GM12874 (cell line): ENCODE data around the gene APLF.

ENCODE experiments used
- TF ChIP-seq, protein P1 (sequence below): IDR thresholded peaks from 2 replicates; pipeline ENCODE4 v1.5.1; 2011; ENCODE audit warnings: low read depth, mild to moderate bottlenecking, control low read depth, low read length, moderate library complexity; ENCODE audit not compliant: insufficient read depth

APLF gene

DNA sequence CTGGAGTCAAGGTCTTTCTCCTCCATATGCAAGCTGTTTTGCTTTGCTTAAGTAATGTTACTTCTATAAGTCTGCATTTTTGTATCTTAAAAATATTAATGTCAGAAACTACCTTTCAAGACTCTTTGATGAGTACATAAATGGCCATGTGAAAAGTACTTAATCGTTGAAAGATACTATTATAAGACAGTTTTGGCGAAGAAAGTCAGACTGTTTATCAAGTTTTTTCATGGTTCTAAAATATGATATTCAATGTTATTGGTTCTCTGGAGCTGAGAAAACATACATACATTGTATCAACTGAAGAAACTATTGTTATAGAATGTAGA lies 25.4 kb upstream of the APLF start:
- TF ChIP-seq, protein P1, sequence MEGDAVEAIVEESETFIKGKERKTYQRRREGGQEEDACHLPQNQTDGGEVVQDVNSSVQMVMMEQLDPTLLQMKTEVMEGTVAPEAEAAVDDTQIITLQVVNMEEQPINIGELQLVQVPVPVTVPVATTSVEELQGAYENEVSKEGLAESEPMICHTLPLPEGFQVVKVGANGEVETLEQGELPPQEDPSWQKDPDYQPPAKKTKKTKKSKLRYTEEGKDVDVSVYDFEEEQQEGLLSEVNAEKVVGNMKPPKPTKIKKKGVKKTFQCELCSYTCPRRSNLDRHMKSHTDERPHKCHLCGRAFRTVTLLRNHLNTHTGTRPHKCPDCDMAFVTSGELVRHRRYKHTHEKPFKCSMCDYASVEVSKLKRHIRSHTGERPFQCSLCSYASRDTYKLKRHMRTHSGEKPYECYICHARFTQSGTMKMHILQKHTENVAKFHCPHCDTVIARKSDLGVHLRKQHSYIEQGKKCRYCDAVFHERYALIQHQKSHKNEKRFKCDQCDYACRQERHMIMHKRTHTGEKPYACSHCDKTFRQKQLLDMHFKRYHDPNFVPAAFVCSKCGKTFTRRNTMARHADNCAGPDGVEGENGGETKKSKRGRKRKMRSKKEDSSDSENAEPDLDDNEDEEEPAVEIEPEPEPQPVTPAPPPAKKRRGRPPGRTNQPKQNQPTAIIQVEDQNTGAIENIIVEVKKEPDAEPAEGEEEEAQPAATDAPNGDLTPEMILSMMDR = no peak

DNA sequence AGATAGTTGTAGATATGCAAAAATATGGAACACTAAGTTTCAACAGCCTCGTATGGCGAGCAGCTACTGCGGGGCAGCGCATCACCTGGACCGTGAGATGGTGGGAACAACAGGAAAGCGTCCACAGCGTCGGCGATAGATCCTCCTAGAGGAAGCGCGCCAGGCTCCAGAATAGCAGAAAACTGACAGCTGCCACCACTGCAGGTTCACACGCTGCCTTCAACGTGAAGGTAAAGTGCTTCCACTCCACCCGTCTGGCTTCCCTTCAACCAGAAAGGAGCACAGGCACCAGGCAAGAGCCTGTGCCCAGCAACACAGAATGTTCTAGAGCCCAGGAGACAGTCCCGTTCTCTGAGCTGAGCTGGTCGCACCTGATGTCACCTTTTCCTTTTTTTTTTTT lies 20.3 kb upstream of the APLF start:
- TF ChIP-seq, protein P1 = no peak

DNA sequence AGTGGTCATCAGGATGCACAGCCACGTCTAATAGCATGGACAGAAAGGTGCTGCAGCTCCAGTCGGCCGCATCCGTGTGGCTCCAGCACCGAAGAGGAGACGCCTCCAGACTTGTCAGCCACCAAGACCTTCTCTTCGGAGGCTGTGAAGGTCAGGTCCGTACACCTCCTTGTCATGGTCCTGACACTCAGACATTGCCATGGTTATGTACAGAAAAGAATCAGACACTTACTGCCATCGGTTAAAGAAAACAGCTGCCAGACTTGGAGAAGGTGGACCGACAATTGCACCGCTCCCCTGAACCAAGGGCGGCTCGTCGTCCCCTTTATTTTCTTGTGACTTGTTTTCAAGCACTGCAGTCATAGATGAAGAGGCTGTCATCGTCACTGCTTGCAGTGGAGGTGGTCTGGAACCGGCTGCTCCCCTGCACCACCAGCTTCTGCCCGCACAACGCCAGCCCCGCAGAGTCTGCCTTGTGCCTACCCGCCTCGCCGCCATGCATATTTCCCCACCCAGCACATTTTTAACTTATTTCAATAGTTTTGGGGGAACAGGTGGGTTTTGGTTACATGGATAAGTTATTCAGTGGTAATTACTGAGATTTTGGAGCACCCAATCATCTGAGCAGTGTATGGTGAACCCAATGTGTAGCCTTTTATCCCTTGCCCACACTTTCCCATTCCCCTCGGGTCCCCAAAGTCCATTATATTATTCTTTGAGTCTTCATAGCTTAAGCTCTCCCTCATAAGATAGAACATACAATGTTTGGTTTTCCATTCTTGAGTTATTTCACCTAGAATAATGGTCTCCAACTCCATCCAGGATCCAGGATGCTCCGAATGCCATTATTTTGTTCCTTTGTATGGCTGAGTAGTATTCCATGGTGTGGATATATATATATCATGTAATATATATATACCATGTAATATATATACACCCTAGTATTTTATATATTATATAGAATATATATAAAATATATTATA lies 18.4 kb upstream of the APLF start:
- TF ChIP-seq, protein P1 = no peak

DNA sequence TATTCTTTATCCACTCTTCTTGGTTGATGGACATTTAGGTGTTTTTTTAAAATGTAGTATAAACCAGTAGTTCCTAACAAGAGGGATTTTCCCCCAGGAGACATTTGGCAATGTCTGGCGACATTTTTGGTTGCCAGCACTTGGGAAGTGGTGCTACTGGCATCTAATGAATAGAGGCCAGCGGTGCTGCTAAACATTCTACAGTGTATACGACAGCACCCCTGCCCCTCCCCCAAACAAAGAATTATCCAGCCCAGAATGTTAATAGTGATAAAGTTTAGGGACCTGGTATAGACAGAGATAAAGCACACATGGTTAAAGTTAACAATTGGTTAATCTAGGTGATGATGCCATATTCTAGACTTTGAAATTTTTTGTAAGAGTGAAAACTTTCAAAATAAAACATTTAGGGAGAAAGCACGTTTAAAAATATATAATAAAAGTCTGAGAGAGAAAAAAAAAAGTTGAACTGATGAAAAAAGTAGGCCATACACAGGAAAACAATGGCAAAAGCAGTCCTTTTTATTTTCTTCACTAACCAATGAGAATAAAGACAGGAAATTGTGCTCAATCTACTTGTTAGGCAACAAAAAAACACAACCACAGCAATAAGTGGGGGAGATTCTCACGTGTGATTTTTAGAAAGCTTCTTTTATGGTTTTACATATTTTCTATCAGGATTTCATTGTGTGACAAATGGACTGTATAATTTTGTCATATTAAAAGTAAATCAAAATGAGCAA lies 15.1 kb upstream of the APLF start:
- TF ChIP-seq, protein P1 = no peak

DNA sequence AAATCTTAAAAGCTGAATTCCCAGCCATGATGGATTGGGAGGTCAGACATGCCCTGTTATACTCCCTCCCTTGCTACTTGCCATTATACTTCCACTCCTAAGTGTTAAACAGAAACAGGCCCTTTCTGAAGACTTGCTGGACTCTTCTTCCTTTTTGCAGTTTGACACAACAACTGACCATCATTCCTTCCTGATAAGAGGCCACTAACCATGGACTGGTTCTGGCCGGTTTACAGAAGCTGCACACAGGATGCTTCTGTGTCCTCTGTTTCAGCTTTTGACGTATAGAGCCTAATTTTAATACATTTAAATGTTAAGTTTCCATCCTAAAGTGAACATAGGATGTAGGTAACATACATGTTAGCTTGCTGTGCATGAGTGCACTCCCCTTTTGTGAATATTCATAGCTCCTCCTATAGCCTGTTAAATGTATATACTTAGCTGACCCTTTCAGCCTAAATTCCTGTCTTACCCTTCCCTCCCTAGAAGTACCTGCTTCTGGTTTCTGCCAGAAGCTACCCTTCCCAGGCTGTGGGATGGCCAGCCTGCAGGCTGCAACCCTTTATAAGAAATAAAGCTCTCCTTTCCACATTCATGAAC lies 13.5 kb upstream of the APLF start:
- TF ChIP-seq, protein P1 = no peak

DNA sequence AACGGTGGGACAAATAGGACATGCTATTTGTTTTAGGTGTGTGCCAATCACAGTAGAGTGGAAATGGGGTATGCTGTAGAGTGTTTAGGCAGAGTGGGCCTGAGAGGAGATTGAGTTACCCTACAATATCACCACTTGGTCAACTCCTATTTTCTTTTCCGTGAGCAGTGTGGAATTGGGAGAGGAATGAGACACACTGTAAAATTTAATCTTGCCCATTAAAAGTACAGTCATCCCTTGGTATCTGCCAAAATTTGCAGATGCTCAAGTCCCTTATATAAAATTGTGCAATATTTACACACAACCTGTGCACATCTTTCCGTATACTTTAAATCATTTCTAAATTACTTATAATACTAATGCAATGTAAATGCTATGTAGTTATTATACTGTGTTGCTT lies 12.7 kb upstream of the APLF start:
- TF ChIP-seq, protein P1 = no peak

DNA sequence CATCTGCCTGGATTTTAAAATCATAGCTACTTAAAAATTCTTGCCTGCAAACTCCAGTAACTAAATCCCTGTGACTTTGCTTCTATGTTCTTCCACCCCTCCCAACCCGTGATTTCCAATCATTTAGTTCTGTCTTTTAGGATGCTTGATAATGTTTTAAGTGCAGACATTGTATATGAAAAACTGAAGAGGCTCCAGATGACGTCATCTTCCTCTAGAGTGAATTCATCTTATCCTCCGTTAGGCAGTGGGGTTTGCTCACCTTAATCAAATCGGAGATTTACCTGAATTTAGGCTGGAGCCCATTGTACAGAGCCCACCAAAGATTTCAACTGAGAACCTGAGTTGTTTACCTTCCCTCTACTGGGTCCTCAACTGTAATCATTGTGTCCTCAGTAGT lies 11.2 kb upstream of the APLF start:
- TF ChIP-seq, protein P1 = no peak
